ENCODE results near the gene LNPK.

DNA sequence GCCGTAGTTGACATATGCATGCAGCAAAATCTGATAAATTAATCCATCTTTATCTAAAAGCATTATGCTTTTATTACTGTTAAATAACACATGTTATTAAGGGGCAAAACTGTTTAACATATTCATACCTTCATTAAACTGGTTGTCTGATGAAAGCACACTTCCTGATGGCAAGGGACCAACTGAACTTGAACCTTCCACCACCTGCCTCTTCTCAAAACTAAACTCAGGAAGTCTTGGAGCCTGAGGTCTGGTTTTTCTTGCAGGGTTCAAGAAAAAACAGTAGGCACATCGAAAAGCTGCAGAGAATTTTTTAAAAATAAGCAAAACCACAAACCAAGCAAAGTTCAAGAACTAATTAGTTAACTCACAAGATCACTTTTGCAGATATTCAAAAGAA, 64.9 kb downstream of the LNPK start:
- TF ChIP-seq CTCF (IDR thresholded peaks at IDR 0.05; ENCODE audit: insufficient read depth, low read length, poor library complexity, severe bottlenecking) (no peak), EZH2phosphoT487 (conservative IDR thresholded peaks at IDR 0.05; ENCODE audit: low read length) (no peak)
